ENCODE data around the gene ZC3H18. TPM values are rescaled to one million over a fixed set of nuclear protein-coding genes. Genes with fewer than 3 reads are reported as not detected.

The ZC3H18 gene
- total RNA-seq, 1 donor from 2014 or later: 88.5 TPM

- no peak overlapping the region for H3K27ac Mint-ChIP-seq (ENCODE audit: unreplicated experiment)
- no peaks in the 10 kb centered on the region for H3K4me1 Mint-ChIP-seq
- H3K9me3 Mint-ChIP-seq: peaks cover 6% of the 10 kb centered on the region
- H3K36me3 Mint-ChIP-seq (ENCODE audit: low read depth): peaks cover 6% of the 10 kb centered on the region
- no peak for DNase-seq (ENCODE audit: low read depth, low spot score)
- no peak overlapping the region for H3K4me3 Mint-ChIP-seq
- TF ChIP-seq CTCF (conservative IDR thresholded peaks at IDR 0.05): no peak
- H3K27me3 Mint-ChIP-seq (ENCODE audit: low read depth): peaks cover 38% of the 10 kb centered on the region
Measured at GRCh38 chr16:88541831-88542616, 28.2 kb upstream of the ZC3H18 start.

GRCh38 chr16:88543230-88543813 is 26.9 kb upstream of the ZC3H18 start:
- Mint-ChIP-seq H3K27ac (ENCODE audit: unreplicated experiment) (no peak overlapping the region), H3K4me1 (no peaks in the 10 kb centered on the region), H3K4me3 (no peak overlapping the region), H3K9me3 (peaks cover 6% of the 10 kb centered on the region), H3K27me3 (ENCODE audit: low read depth) (peaks cover 38% of the 10 kb centered on the region), H3K36me3 (ENCODE audit: low read depth) (peaks cover 6% of the 10 kb centered on the region)
- no peak for TF ChIP-seq CTCF (conservative IDR thresholded peaks at IDR 0.05)
- DNase-seq (ENCODE audit: low read depth, low spot score): no peak

GRCh38 chr16:88545781-88546180 is 24.4 kb upstream of the ZC3H18 start:
- DNase-seq (ENCODE audit: low read depth, low spot score): no peak
- no peak for TF ChIP-seq CTCF (conservative IDR thresholded peaks at IDR 0.05)
- Mint-ChIP-seq H3K4me3 (no peak overlapping the region), H3K4me1 (no peaks in the 10 kb centered on the region), H3K27ac (ENCODE audit: unreplicated experiment) (no peak overlapping the region), H3K36me3 (ENCODE audit: low read depth) (peaks cover 6% of the 10 kb centered on the region), H3K27me3 (ENCODE audit: low read depth) (peaks cover 38% of the 10 kb centered on the region), H3K9me3 (peaks cover 6% of the 10 kb centered on the region)

- DNase-seq (ENCODE audit: low read depth, low spot score): no peak
- Mint-ChIP-seq H3K4me3 (no peak overlapping the region), H3K4me1 (peaks cover 5% of the 10 kb centered on the region)
Measured at GRCh38 chr16:88548131-88548874, 21.9 kb upstream of the ZC3H18 start.

More at GRCh38 chr16:88548131-88548874, 21.9 kb upstream of the ZC3H18 start:
- Mint-ChIP-seq H3K27ac (ENCODE audit: unreplicated experiment) (no peak overlapping the region), H3K36me3 (ENCODE audit: low read depth) (peaks cover 4% of the 10 kb centered on the region), H3K9me3 (peaks cover 4% of the 10 kb centered on the region), H3K27me3 (ENCODE audit: low read depth) (peaks cover 38% of the 10 kb centered on the region)
- no peak for TF ChIP-seq CTCF (conservative IDR thresholded peaks at IDR 0.05)

Measured in neural crest cell (in vitro differentiated cells).